GM23338 (cell line): ENCODE results near the gene TSPAN19. TPM values are rescaled to one million over a fixed set of nuclear protein-coding genes. Genes with fewer than 3 reads are reported as not detected.
"Not testable (repeated sequence)": the region's sequence is repeated elsewhere in the genome, so short reads cannot be mapped to it uniquely, and the experiment has no call there.

Experiments used
- ATAC-seq: fragments of 200-7000 bp; cut with Tn5 transposase; 3 replicates; pipeline ENCODE4 v1.9.1; 2020
- DNase-seq: peaks from one replicate; pipeline ENCODE4 v3.0.0-alpha.2; 2015; ENCODE audit warnings: low spot score
- H2AFZ ChIP-seq: fragments of 200-600 bp; sonication (generic); 2 replicates; pipeline ENCODE4 v1.8.0; 2016; ENCODE audit warnings: antibody characterized with exemption, mild to moderate bottlenecking, moderate library complexity
- H3F3A ChIP-seq: fragments of 200-600 bp; sonication (generic); replicated peaks from 2 replicates; pipeline ENCODE4 v1.8.0; 2017; ENCODE audit warnings: antibody characterized with exemption, mixed run types, low read depth
- H3K27ac ChIP-seq: fragments of 200-600 bp; sonication (generic); 2 replicates; pipeline ENCODE4 v1.6.1; 2016; ENCODE audit warnings: low read depth
- H3K27me3 ChIP-seq: fragments of 200-600 bp; sonication (generic); 2 replicates; pipeline ENCODE4 v1.8.0; 2016; ENCODE audit warnings: mild to moderate bottlenecking, mixed run types, moderate library complexity; ENCODE audit not compliant: insufficient read depth
- H3K36me3 ChIP-seq: fragments of 200-600 bp; sonication (generic); 2 replicates; pipeline ENCODE4 v1.8.0; 2016; ENCODE audit warnings: mild to moderate bottlenecking; ENCODE audit not compliant: insufficient read depth
- H3K4me1 ChIP-seq: fragments of 200-600 bp; sonication (generic); 2 replicates; pipeline ENCODE4 v1.8.0; 2016; ENCODE audit warnings: mild to moderate bottlenecking, moderate library complexity; ENCODE audit not compliant: insufficient read depth
- H3K4me2 ChIP-seq: fragments of 200-600 bp; sonication (generic); 2 replicates; pipeline ENCODE4 v1.7.1; 2017; ENCODE audit warnings: mixed run types
- H3K4me3 ChIP-seq: fragments of 200-600 bp; sonication (generic); 2 replicates; pipeline ENCODE4 v1.6.1; 2016; ENCODE audit warnings: mixed run types
- H3K79me2 ChIP-seq: fragments of 200-600 bp; sonication (generic); replicated peaks from 2 replicates; pipeline ENCODE4 v1.8.0; 2017; ENCODE audit warnings: mild to moderate bottlenecking; ENCODE audit not compliant: insufficient read depth
- H3K9me2 ChIP-seq: fragments of 200-600 bp; sonication (generic); 2 replicates; pipeline ENCODE4 v1.8.0; 2017; ENCODE audit not compliant: insufficient read depth
- H4K20me1 ChIP-seq: fragments of 200-600 bp; sonication (generic); replicated peaks from 2 replicates; pipeline ENCODE4 v1.8.0; 2017; ENCODE audit warnings: mild to moderate bottlenecking; ENCODE audit not compliant: insufficient read depth
- H3K27ac Mint-ChIP-seq: 2 replicates; pipeline ENCODE4 v1.8.0; 2020; ENCODE audit warnings: inconsistent platforms, mild to moderate bottlenecking, moderate library complexity, mixed read lengths
- H3K27me3 Mint-ChIP-seq: 3 replicates; pipeline ENCODE4 v1.8.0; 2022; ENCODE audit warnings: low read depth, mild to moderate bottlenecking, moderate library complexity, mixed read lengths, inconsistent platforms; ENCODE audit not compliant: insufficient read depth, poor library complexity
- H3K36me3 Mint-ChIP-seq: 3 replicates; pipeline ENCODE4 v1.8.0; 2021; ENCODE audit warnings: low read depth, mild to moderate bottlenecking, inconsistent platforms, moderate library complexity, mixed read lengths
- H3K4me1 Mint-ChIP-seq: 3 replicates; pipeline ENCODE4 v1.8.0; 2020; ENCODE audit warnings: mild to moderate bottlenecking, inconsistent platforms, mixed read lengths
- H3K4me3 Mint-ChIP-seq: 3 replicates; pipeline ENCODE4 v1.8.0; 2021; ENCODE audit warnings: moderate library complexity, mild to moderate bottlenecking, inconsistent platforms, mixed read lengths
- H3K9me3 Mint-ChIP-seq: 3 replicates; pipeline ENCODE4 v1.8.0; 2020; ENCODE audit warnings: moderate library complexity, mild to moderate bottlenecking, inconsistent platforms, mixed read lengths
- CREB1 ChIP-seq: fragments of 250-450 bp; sonication (Bioruptor Pico); IDR thresholded peaks from 2 replicates; pipeline ENCODE4 v1.5.0; 2020; ENCODE audit warnings: low read depth, mild to moderate bottlenecking, moderate library complexity
- EZH2phosphoT487 ChIP-seq: fragments of 200-600 bp; sonication (generic); IDR thresholded peaks from one replicate; pipeline ENCODE4 v1.8.1; 2018; ENCODE audit warnings: antibody characterized with exemption; ENCODE audit not compliant: unreplicated experiment
- NANOG ChIP-seq: IDR thresholded peaks from 2 replicates; pipeline ENCODE4 v1.6.1; 2016; ENCODE audit warnings: antibody characterized with exemption, borderline replicate concordance
- POLR2AphosphoS5 ChIP-seq: IDR thresholded peaks from 2 replicates; pipeline ENCODE4 v1.6.1; 2016; ENCODE audit warnings: antibody characterized with exemption, low read depth
- ZNF331 ChIP-seq: fragments of 250-450 bp; sonication (Bioruptor Pico); IDR thresholded peaks from 2 replicates; pipeline ENCODE4 v1.5.0; 2020; ENCODE audit warnings: low read depth, mild to moderate bottlenecking, moderate library complexity
- ZNF462 ChIP-seq: fragments of 250-450 bp; sonication (Bioruptor Pico); IDR thresholded peaks from 2 replicates; pipeline ENCODE4 v1.5.0; 2020; ENCODE audit warnings: mild to moderate bottlenecking, moderate library complexity
- polyA plus RNA-seq: library from polyadenylated mRNA; unstranded; fragments of >200 nt; fragmentation: Nextera tagmentation; extraction: Ambion mirVana; gene quantifications from 2 replicates; pipeline ENCODE4 v1.2.1, GENCODE V29; 2016
- total RNA-seq: library from RNA; depleted of rRNA; stranded (reverse); fragments of >200 nt; shearing (Covaris generic); gene quantifications from 2 replicates; pipeline ENCODE4 v1.2.3, GENCODE V29; 2014
- TF ChIP-seq, protein P1 (sequence below), 2 experiments: fragments of 200-600 bp in 1 of 2; sonication (generic) in 1 of 2; conservative IDR thresholded peaks; 2 replicates each; pipeline versions ENCODE4 v1.5.1 to v1.6.1; 2016 to 2017; ENCODE audit warnings: antibody characterized with exemption in 2 of 2, low read depth in 2 of 2, mild to moderate bottlenecking in 2 of 2, moderate library complexity in 1 of 2

Gene TSPAN19
- total and polyA plus RNA-seq, 2 experiments from 2014 or later = 0.44 to 0.80 TPM

DNA sequence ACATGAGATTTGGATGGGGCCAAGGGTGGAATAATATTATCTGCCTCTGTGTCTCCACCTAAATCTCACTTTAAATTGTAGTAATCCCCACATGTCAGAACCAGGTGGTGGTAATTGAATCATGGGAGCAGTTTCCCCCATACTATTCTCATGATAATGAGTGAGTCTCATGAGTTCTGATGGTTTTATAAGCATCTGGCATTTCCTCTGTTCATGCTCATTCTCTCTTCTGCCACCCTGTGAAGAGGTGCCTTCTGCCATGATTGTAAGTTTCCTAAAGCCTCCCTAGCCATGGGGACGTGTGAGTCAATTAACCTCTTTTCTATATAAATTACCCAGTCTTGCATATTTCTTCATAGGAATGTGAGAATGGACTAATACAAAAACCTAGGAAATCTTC is 29.9 kb downstream of the TSPAN19 start (continued):
- no peak for TF ChIP-seq POLR2AphosphoS5
- TF ChIP-seq ZNF331 (CRISPR knock-in tag) = no peak
- TF ChIP-seq NANOG = no peak
- no peak for TF ChIP-seq EZH2phosphoT487
- TF ChIP-seq, protein P1, sequence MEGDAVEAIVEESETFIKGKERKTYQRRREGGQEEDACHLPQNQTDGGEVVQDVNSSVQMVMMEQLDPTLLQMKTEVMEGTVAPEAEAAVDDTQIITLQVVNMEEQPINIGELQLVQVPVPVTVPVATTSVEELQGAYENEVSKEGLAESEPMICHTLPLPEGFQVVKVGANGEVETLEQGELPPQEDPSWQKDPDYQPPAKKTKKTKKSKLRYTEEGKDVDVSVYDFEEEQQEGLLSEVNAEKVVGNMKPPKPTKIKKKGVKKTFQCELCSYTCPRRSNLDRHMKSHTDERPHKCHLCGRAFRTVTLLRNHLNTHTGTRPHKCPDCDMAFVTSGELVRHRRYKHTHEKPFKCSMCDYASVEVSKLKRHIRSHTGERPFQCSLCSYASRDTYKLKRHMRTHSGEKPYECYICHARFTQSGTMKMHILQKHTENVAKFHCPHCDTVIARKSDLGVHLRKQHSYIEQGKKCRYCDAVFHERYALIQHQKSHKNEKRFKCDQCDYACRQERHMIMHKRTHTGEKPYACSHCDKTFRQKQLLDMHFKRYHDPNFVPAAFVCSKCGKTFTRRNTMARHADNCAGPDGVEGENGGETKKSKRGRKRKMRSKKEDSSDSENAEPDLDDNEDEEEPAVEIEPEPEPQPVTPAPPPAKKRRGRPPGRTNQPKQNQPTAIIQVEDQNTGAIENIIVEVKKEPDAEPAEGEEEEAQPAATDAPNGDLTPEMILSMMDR (conservative IDR thresholded peaks at IDR 0.05; ENCODE audit: low read depth in 2 of 2) = no peak

DNA sequence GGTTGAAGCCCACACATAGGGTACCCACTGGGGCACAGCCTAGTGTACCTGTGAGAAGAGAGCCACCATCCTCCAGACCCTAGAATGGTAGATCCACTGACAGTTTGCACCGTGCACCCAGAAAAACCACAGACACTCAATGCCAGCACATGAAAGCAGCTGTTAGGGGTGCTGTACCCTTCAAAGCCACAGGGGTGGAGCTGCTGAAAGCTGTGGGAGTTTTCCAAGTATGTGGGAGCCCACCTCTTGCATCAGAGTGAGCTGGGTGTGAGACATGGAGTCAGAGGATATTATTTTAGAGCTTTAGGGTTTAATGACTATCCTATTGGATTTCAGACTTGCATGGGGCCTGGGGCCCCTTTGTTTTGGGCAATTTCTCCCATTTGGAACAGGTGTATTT is 30.5 kb downstream of the TSPAN19 start:
- Mint-ChIP-seq H3K27ac (no peak overlapping the region), H3K36me3 (peaks cover 23% of the 10 kb centered on the region; the same call in 2 of the 3 replicates), H3K27me3 (no peaks in the 10 kb centered on the region), H3K9me3 (peaks cover 8% of the 10 kb centered on the region; the same call in 2 of the 3 replicates), H3K4me3 (no peak overlapping the region), H3K4me1 (peaks cover 31% of the 10 kb centered on the region)
- no peak overlapping the region for H3K4me3 ChIP-seq
- no peaks in the 10 kb centered on the region for H4K20me1 ChIP-seq
- H3K9me2 ChIP-seq = peaks cover 7% of the 10 kb centered on the region
- H3K79me2 ChIP-seq = no peaks in the 10 kb centered on the region
- TF ChIP-seq NANOG = no peak
- no peak for TF ChIP-seq EZH2phosphoT487
- no peak for TF ChIP-seq ZNF331 (CRISPR knock-in tag)
- TF ChIP-seq CREB1 = no peak
- TF ChIP-seq POLR2AphosphoS5 = no peak
- no peaks in the 10 kb centered on the region for H3F3A ChIP-seq
- H3K27ac ChIP-seq = no peak overlapping the region
- H3K4me1 ChIP-seq = peaks cover 23% of the 10 kb centered on the region
- H2AFZ ChIP-seq = no peak overlapping the region
- no peaks in the 10 kb centered on the region for H3K36me3 ChIP-seq
- DNase-seq (no peak), ATAC-seq (peak; percentile 39)
- peak overlapping the region; percentile 55 for H3K4me2 ChIP-seq
- H3K27me3 ChIP-seq = no peaks in the 10 kb centered on the region

DNA sequence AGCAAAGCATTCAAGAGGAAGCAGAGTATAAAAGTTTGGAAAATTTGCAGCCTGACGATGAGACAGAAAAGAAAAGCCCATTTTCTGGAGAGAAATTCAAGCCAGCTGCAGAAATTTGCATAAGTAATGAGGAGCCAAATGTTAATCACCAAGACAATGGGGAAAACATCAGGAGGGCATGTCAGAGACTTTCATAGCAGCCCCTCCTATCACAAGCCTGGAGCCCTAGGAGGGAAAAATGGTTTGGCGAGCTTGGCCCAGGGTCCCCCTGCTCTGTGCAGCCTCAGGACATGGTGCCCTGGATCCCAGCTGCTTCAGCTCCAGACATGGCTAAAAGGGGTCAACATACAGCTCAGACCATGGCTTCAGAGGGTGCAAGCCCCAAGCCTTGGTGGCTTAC is 31.0 kb downstream of the TSPAN19 start:
- peaks cover 23% of the 10 kb centered on the region; the same call in 2 of the 3 replicates for H3K36me3 Mint-ChIP-seq
- not testable (repeated sequence) for H3K27me3 ChIP-seq, H4K20me1 ChIP-seq, H3K79me2 ChIP-seq, H3K9me3 Mint-ChIP-seq, H3F3A ChIP-seq, H3K27me3 Mint-ChIP-seq, H3K36me3 ChIP-seq, H3K9me2 ChIP-seq, H2AFZ ChIP-seq
- Histone ChIP-seq H3K4me3 (peak overlapping the region; percentile 12), H3K27ac (peak overlapping the region; percentile 88), H3K4me1 (peaks cover 23% of the 10 kb centered on the region), H3K4me2 (peak overlapping the region; percentile 63)
- H3K4me3 Mint-ChIP-seq = peak overlapping the region; percentile 18
- peaks cover 31% of the 10 kb centered on the region for H3K4me1 Mint-ChIP-seq
- H3K27ac Mint-ChIP-seq = peak overlapping the region; percentile 19
- DNase-seq (peak; percentile 73), ATAC-seq (peak; percentile 94)
- TF ChIP-seq NANOG = peak; percentile 62; the same call in 1 of the 2 replicates

GRCh38 chr12:85004204-85004603 is 31.9 kb downstream of the TSPAN19 start:
- Histone ChIP-seq H3K4me3 (0 out of 2 replicates have a peak overlapping the region, but pooled peaks have one; percentile 12), H3F3A (no peaks in the 10 kb centered on the region), H3K9me2 (peaks cover 7% of the 10 kb centered on the region), H2AFZ (no peak overlapping the region), H3K79me2 (no peaks in the 10 kb centered on the region), H3K27me3 (no peaks in the 10 kb centered on the region), H4K20me1 (no peaks in the 10 kb centered on the region), H3K27ac (peak overlapping the region; percentile 88), H3K36me3 (no peaks in the 10 kb centered on the region), H3K4me1 (peaks cover 23% of the 10 kb centered on the region), H3K4me2 (peak overlapping the region; percentile 63)
- Mint-ChIP-seq H3K36me3 (peaks cover 23% of the 10 kb centered on the region; the same call in 2 of the 3 replicates), H3K27me3 (peaks cover 3% of the 10 kb centered on the region), H3K9me3 (peaks cover 8% of the 10 kb centered on the region; the same call in 2 of the 3 replicates), H3K4me3 (no peak overlapping the region), H3K4me1 (peaks cover 31% of the 10 kb centered on the region), H3K27ac (no peak overlapping the region)
- DNase-seq = peak; percentile 28
- peak; percentile 61 for ATAC-seq
- no peak for TF ChIP-seq ZNF462 (CRISPR knock-in tag)
